Fibroblast of lung (primary cell): ENCODE data around the gene METTL14. TPM values are rescaled to one million over a fixed set of nuclear protein-coding genes. Genes with fewer than 3 reads are reported as not detected.

Experiments used
- DNase-seq, 2 donors: peaks; one replicate each; pipeline versions ENCODE4 v3.0.0 to v3.0.0-alpha.2; 2010; ENCODE audit warnings: low read depth in 2 of 2
- H2AFZ ChIP-seq: 2 replicates; pipeline ENCODE4 v1.5.1; 2012; ENCODE audit warnings: low read length, control low read depth, inconsistent platforms
- H3K27ac ChIP-seq: 2 replicates; pipeline ENCODE4 v1.5.1; 2011; ENCODE audit warnings: low read length, control low read depth; ENCODE audit not compliant: insufficient read depth
- H3K27me3 ChIP-seq: 2 replicates; pipeline ENCODE4 v1.5.1; 2011; ENCODE audit warnings: mild to moderate bottlenecking, low read length; ENCODE audit not compliant: control insufficient read depth, insufficient read depth
- H3K36me3 ChIP-seq: 2 replicates; pipeline ENCODE4 v1.5.1; 2011; ENCODE audit warnings: low read length; ENCODE audit not compliant: control insufficient read depth, insufficient read depth
- H3K4me1 ChIP-seq: 2 replicates; pipeline ENCODE4 v1.5.1; 2011; ENCODE audit warnings: low read length; ENCODE audit not compliant: control insufficient read depth, insufficient read depth; ENCODE audit errors: extremely low read depth
- H3K4me2 ChIP-seq: 2 replicates; pipeline ENCODE4 v1.5.1; 2011; ENCODE audit warnings: low read length, control low read depth; ENCODE audit not compliant: insufficient read depth; ENCODE audit errors: extremely low read depth
- H3K4me3 ChIP-seq, 4 experiments: fragments of 200-600 bp in 1 of 4; sonication (generic) in 1 of 4; replicated peaks in 1 of 4; 2 replicates each; pipeline ENCODE4 v1.5.1; 2011 to 2016; ENCODE audit warnings: low read length in 4 of 4, low read depth in 3 of 4, mild to moderate bottlenecking in 3 of 4, control low read depth in 2 of 4, inconsistent platforms in 1 of 4, mixed read lengths in 1 of 4; ENCODE audit not compliant: insufficient read depth in 1 of 4; ENCODE audit errors: control extremely low read depth in 1 of 4
- H3K79me2 ChIP-seq: 2 replicates; pipeline ENCODE4 v1.5.1; 2012; ENCODE audit warnings: mild to moderate bottlenecking, low read length, inconsistent platforms; ENCODE audit not compliant: control insufficient read depth, insufficient read depth
- H3K9ac ChIP-seq: 2 replicates; pipeline ENCODE4 v1.5.1; 2011; ENCODE audit warnings: mild to moderate bottlenecking, low read length, control low read depth; ENCODE audit not compliant: insufficient read depth
- H3K9me3 ChIP-seq: 2 replicates; pipeline ENCODE4 v1.5.1; 2012; ENCODE audit warnings: low read depth, low read length; ENCODE audit not compliant: control insufficient read depth, insufficient read depth
- H4K20me1 ChIP-seq: 2 replicates; pipeline ENCODE4 v1.5.1; 2011; ENCODE audit warnings: low read length; ENCODE audit not compliant: control insufficient read depth, insufficient read depth; ENCODE audit errors: extremely low read depth
- EZH2 ChIP-seq: IDR thresholded peaks from 2 replicates; pipeline ENCODE4 v1.5.1; 2012; ENCODE audit warnings: low read length, control low read depth, mild to moderate bottlenecking; ENCODE audit errors: missing control alignments
- polyA plus RNA-seq, 2 donors: library from polyadenylated mRNA; depleted of rRNA in 1 of 2; stranded (reverse) in 1 of 2; unstranded in 1 of 2; fragments of >200 nt; gene quantifications; 2 replicates each; pipeline ENCODE4 v1.2.1, GENCODE V29; 2011 to 2012; ENCODE audit warnings: missing spikeins in 1 of 2
- total RNA-seq: library from RNA; depleted of rRNA; stranded (reverse); fragments of >200 nt; gene quantifications from 2 replicates; pipeline ENCODE4 v1.2.1, GENCODE V29; 2014
- TF ChIP-seq, protein P1 (sequence below), 2 donors: IDR thresholded peaks in 1 of 2; conservative IDR thresholded peaks in 1 of 2; 1 replicate in 1 of 2; 2 replicates in 1 of 2; pipeline ENCODE4 v1.5.1; 2011 to 2012; ENCODE audit warnings: low read length in 2 of 2, control low read depth in 1 of 2, inconsistent platforms in 1 of 2, low read depth in 1 of 2, mild to moderate bottlenecking in 1 of 2

The METTL14 gene
- total and polyA plus RNA-seq, 2 donors (not counting 1 experiment from before 2014, with no cell fraction given), result 18.2 to 29.7 TPM

DNA sequence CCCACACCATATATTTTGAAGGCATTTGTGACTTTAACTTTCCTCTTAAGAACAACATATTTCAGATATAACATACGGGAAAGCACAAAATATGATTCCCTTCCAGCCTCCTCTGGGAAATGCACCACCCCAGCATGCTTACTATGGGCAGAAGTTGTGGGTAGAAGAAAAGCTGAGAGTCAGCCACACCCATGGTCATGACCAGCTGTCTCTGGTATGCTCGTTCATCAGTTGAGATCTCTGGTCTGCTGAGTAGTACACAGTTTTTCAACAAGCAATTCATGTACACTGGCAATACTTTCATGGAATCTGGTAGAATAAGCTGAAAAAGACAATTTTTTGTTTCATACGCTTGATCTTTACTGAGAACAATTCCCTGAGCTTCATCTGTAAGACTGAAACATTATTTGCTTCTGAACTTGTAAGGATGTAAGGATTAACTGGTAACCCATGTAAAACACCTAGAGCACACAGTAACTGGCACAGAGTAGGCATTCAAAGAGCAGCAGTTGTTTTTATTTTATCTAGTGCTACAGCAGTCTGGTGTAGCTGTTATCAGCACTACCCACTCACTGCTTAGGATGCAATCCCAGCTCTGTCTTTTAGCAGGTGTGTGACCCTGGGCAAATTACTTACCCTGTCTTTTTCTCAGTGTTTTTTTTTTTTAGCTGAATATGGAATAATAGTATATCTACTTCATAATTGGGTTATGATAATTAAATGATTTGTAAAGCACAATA is 47.6 kb downstream of the METTL14 start:
- no peaks in the 10 kb centered on the region for H4K20me1 ChIP-seq
- H3K79me2 ChIP-seq, result peaks cover 2% of the 10 kb centered on the region
- no peak overlapping the region for H3K4me3 ChIP-seq
- TF ChIP-seq, protein P1, sequence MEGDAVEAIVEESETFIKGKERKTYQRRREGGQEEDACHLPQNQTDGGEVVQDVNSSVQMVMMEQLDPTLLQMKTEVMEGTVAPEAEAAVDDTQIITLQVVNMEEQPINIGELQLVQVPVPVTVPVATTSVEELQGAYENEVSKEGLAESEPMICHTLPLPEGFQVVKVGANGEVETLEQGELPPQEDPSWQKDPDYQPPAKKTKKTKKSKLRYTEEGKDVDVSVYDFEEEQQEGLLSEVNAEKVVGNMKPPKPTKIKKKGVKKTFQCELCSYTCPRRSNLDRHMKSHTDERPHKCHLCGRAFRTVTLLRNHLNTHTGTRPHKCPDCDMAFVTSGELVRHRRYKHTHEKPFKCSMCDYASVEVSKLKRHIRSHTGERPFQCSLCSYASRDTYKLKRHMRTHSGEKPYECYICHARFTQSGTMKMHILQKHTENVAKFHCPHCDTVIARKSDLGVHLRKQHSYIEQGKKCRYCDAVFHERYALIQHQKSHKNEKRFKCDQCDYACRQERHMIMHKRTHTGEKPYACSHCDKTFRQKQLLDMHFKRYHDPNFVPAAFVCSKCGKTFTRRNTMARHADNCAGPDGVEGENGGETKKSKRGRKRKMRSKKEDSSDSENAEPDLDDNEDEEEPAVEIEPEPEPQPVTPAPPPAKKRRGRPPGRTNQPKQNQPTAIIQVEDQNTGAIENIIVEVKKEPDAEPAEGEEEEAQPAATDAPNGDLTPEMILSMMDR (conservative IDR thresholded peaks at IDR 0.05 in 1 of 2, IDR thresholded peaks at IDR 0.05 in 1 of 2; ENCODE audit: low read depth in 1 of 2, low read length in 2 of 2), result no peak
- no peak for TF ChIP-seq EZH2
- peaks cover 9% of the 10 kb centered on the region for H3K4me1 ChIP-seq
- no peak overlapping the region for H3K9ac ChIP-seq
- H3K27ac ChIP-seq, result peak overlapping the region; percentile 39
- DNase-seq, result peak; percentile 65 to 68
- no peaks in the 10 kb centered on the region for H3K9me3 ChIP-seq
- H3K36me3 ChIP-seq, result peaks cover 20% of the 10 kb centered on the region
- no peak overlapping the region for H2AFZ ChIP-seq
- H3K4me2 ChIP-seq, result peak overlapping the region; percentile 51
- H3K27me3 ChIP-seq, result no peaks in the 10 kb centered on the region

DNA sequence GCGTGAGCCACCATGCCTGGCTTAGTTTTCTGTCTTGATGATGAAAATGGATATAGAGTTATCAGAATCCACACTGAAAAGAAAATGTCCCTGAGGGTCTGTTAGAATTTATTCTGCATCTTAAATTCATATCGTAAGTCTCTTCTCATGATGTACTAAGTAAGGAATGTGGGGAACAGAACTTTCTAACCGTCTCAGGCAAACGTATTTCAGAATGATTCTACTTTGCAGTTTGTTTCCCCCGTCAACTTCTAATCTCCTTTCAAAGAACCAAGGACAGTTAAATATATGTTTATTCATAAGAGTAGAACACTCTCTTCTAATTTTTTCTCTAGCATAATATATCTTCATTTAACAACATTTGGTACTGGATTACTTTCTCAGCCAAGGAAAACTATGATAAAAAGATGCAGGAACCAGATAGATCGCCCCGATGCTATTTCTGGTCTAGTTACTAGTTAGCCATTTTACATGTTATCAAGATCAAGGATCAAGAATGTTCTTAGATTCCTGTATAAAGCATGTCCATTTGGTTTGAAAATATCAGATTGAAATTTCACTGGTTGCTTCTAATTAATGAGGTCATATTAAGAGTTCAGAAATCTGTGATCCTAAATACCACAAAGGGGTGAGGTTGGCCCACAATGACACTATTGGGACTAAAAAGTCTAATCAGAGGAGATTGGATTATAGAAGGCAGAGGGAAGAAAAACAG is 49.5 kb downstream of the METTL14 start:
- no peak overlapping the region for H3K4me2 ChIP-seq
- H2AFZ ChIP-seq, result no peak overlapping the region
- no peak overlapping the region for H3K27ac ChIP-seq
- H3K9me3 ChIP-seq, result no peaks in the 10 kb centered on the region
- H3K4me3 ChIP-seq, result no peak overlapping the region
- H3K36me3 ChIP-seq, result peaks cover 19% of the 10 kb centered on the region
- TF ChIP-seq EZH2, result no peak
- TF ChIP-seq, protein P1 (conservative IDR thresholded peaks at IDR 0.05 in 1 of 2, IDR thresholded peaks at IDR 0.05 in 1 of 2; ENCODE audit: low read depth in 1 of 2, low read length in 2 of 2), result no peak
- H3K4me1 ChIP-seq, result peaks cover 9% of the 10 kb centered on the region
- peaks cover 2% of the 10 kb centered on the region for H3K79me2 ChIP-seq
- DNase-seq, result peak in 1 of 2 donors; percentile 34
- H3K27me3 ChIP-seq, result no peaks in the 10 kb centered on the region
- H3K9ac ChIP-seq, result no peak overlapping the region
- H4K20me1 ChIP-seq, result no peaks in the 10 kb centered on the region

DNA sequence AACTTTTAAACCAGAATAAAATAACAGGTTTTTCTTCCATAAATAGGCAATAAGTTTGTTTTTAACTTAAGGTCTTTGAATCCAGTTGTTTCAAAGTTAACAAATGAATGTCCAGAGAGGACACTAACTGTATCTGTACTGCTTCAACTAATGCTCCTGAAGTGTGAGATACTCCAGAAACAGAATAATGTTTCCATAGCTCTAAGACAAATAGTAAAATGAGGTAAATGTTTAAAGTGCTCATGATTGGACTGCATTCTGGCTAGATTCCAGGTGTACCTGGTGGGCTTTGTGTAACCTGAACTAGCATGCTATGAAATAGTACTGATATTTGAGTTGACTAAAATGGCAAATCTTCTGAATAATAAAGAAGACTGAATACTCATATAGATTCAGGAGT is 51.7 kb downstream of the METTL14 start:
- no peak for DNase-seq
- Histone ChIP-seq H3K9me3 (no peaks in the 10 kb centered on the region), H3K9ac (no peak overlapping the region), H3K4me1 (peaks cover 14% of the 10 kb centered on the region), H2AFZ (no peak overlapping the region), H3K4me3 (no peak overlapping the region), H3K4me2 (no peak overlapping the region), H4K20me1 (no peaks in the 10 kb centered on the region), H3K27me3 (no peaks in the 10 kb centered on the region), H3K27ac (no peak overlapping the region), H3K36me3 (peaks cover 16% of the 10 kb centered on the region), H3K79me2 (peaks cover 2% of the 10 kb centered on the region)
- TF ChIP-seq, protein P1 (conservative IDR thresholded peaks at IDR 0.05 in 1 of 2, IDR thresholded peaks at IDR 0.05 in 1 of 2; ENCODE audit: low read depth in 1 of 2, low read length in 2 of 2), result no peak
- TF ChIP-seq EZH2, result no peak
